GM12878 (cell line): ENCODE results near the gene OR2Y1.

Experiments
- BRCA1 ChIP-seq: IDR thresholded peaks from 2 replicates; pipeline ENCODE4 v1.6.1; 2011; ENCODE audit warnings: low read depth, low read length, improper control_type of control experiment
- CREB1 ChIP-seq: IDR thresholded peaks from 2 replicates; pipeline ENCODE4 v1.6.1; 2012; ENCODE audit warnings: low read depth, mild to moderate bottlenecking, inconsistent platforms
- CTCF ChIP-seq, 3 experiments: IDR thresholded peaks in 2 of 3; conservative IDR thresholded peaks in 1 of 3; 2 replicates each; pipeline ENCODE4 v1.5.1; 2011; ENCODE audit warnings: low read depth in 3 of 3, low read length in 3 of 3, mild to moderate bottlenecking in 3 of 3, control low read depth in 2 of 3, moderate library complexity in 2 of 3, inconsistent platforms in 1 of 3, mixed read lengths in 1 of 3; ENCODE audit not compliant: control insufficient read depth in 2 of 3, insufficient read depth in 1 of 3; ENCODE audit errors: extremely low read depth in 1 of 3
- FOS ChIP-seq: IDR thresholded peaks from 3 replicates; pipeline ENCODE4 v1.6.1; 2011; ENCODE audit warnings: borderline replicate concordance; ENCODE audit not compliant: insufficient read length; ENCODE audit errors: extremely low read depth
- HDGF ChIP-seq: fragments of 450-650 bp; IDR thresholded peaks from 2 replicates; pipeline ENCODE4 v1.6.1; 2016; ENCODE audit warnings: antibody characterized with exemption
- JUND ChIP-seq: IDR thresholded peaks from 2 replicates; pipeline ENCODE4 v1.6.1; 2012; ENCODE audit warnings: low read depth, mild to moderate bottlenecking, low read length, improper control_type of control experiment, moderate library complexity
- MTA2 ChIP-seq: fragments of 450-650 bp; IDR thresholded peaks from 2 replicates; pipeline ENCODE4 v1.6.1; 2016; ENCODE audit warnings: low read depth, mild to moderate bottlenecking, moderate library complexity
- PBX3 ChIP-seq: IDR thresholded peaks from 2 replicates; pipeline ENCODE4 v1.6.1; 2011; ENCODE audit warnings: mild to moderate bottlenecking, low read depth, low read length, moderate library complexity; ENCODE audit not compliant: insufficient replicate concordance
- POLR2A ChIP-seq: IDR thresholded peaks from 2 replicates; pipeline ENCODE4 v1.6.1; 2011; ENCODE audit warnings: low read depth, mild to moderate bottlenecking, low read length
- REST ChIP-seq: IDR thresholded peaks from 2 replicates; pipeline ENCODE4 v1.6.1; 2012; ENCODE audit warnings: mild to moderate bottlenecking, low read depth, low read length
- YY1 ChIP-seq: IDR thresholded peaks from 2 replicates; pipeline ENCODE4 v1.6.1; 2011; ENCODE audit warnings: low read depth, mild to moderate bottlenecking, low read length
- ZNF687 ChIP-seq: fragments of 450-650 bp; IDR thresholded peaks from 2 replicates; pipeline ENCODE4 v1.6.1; 2017; ENCODE audit warnings: mild to moderate bottlenecking, moderate library complexity

- TF ChIP-seq HDGF (no peak), CTCF (IDR thresholded peaks at IDR 0.05 in 2 of 3, conservative IDR thresholded peaks at IDR 0.05 in 1 of 3; ENCODE audit: control insufficient read depth in 2 of 3, extremely low read depth in 1 of 3, insufficient read depth in 1 of 3, low read depth in 3 of 3, low read length in 3 of 3) (no peak), REST (no peak), BRCA1 (no peak), YY1 (no peak), PBX3 (no peak), ZNF687 (no peak), FOS (no peak), CREB1 (no peak), POLR2A (no peak), MTA2 (no peak), JUND (no peak)
These were observed 48.8 kb downstream of the OR2Y1 start for GRCh38 chr5:180691046-180691445.
